Hematopoietic multipotent progenitor cell treated with erythropoietin and hydrocortisone succinate and interleukin-3 and kit ligand, for 15 days (in vitro differentiated cells): Measurements from ENCODE around the gene VPS54.
"Not testable (repeated sequence)": the region's sequence is repeated elsewhere in the genome, so short reads cannot be mapped to it uniquely, and the experiment has no call there.

ENCODE experiments used
- DNase-seq: peaks from one replicate; pipeline ENCODE4 v3.0.0-alpha.2; 2015; ENCODE audit warnings: low spot score

VPS54 gene

GRCh38 chr2:63872571-63873328, 146.5 kb downstream of the VPS54 start:
- no peak for DNase-seq

DNA sequence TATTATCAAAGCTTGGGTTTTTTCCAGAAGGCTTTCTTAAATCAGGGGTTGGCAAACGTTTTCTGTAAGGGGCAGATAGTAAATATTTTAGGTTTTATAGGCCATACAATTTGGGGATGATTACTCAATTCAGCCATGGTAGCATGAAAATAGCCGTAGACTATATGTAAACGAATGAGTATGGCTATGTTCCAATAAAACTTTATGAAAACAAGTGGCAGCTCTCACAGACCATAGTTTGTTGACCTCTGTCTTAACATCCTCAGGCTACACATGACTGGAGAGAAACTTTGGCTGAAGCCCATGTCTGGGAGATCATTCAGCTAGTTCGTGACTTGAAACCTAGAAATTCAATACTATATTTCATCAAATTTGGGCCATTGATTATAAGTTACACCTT, 147.4 kb downstream of the VPS54 start:
- DNase-seq = no peak

- DNase-seq = no peak
Measured at GRCh38 chr2:63870679-63871078, 148.5 kb downstream of the VPS54 start.

GRCh38 chr2:63866009-63866709, 153.1 kb downstream of the VPS54 start:
- no peak for DNase-seq

- no peak for DNase-seq
Measured at GRCh38 chr2:63865159-63865799, 153.9 kb downstream of the VPS54 start.

GRCh38 chr2:63863707-63864106, 155.5 kb downstream of the VPS54 start:
- DNase-seq = no peak

GRCh38 chr2:63862806-63863205, 156.4 kb downstream of the VPS54 start:
- no peak for DNase-seq

DNA sequence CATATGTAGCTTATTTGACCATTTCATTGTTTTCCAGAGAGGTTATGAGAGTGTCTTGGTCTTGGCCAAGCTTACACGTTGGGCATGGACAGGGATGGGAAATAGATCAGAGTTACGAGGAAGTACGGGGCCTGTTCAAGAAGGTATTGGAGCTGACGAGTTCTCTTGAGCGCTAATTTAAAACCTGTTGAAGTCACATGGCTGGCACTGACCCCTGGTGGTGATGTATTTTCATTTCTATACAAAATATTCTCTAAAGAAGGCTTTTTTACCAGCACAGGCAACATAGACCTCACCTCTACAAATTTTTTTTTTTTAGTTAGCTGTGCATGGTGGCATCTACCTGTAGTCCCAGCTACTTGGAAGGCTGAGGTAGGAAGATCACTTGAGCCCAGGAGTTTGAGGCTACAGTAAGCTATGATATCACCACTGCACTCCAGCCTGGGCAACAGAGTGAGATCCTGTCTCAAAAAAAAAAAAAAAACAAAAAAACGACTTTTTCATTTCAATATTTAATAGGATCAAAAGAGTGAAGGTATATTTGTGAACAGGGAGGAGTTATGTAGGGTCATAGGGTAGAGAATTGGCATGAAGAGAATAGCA, 157.9 kb downstream of the VPS54 start:
- peak; percentile 61 for DNase-seq

DNA sequence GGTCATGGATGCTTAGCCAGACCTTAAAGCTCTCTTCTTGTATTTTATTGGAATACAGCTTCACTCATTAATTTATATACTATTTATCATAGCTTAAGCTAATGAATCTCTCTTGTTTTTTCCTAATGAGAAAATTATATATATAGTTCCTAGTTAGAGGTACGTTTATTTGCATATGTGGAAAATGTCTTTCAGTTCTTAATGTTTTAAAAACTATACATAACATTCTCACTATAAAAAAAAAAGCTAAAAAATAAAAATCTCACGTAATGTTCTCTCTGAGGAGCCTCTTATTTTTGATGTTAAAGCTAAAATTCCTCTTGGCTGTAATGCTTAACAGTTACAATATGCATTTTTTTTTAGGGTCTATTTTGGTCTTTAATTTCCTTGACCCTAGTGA, 160.9 kb downstream of the VPS54 start:
- no peak for DNase-seq

- DNase-seq = no peak
Measured at GRCh38 chr2:63856303-63856603, 163.0 kb downstream of the VPS54 start.

DNA sequence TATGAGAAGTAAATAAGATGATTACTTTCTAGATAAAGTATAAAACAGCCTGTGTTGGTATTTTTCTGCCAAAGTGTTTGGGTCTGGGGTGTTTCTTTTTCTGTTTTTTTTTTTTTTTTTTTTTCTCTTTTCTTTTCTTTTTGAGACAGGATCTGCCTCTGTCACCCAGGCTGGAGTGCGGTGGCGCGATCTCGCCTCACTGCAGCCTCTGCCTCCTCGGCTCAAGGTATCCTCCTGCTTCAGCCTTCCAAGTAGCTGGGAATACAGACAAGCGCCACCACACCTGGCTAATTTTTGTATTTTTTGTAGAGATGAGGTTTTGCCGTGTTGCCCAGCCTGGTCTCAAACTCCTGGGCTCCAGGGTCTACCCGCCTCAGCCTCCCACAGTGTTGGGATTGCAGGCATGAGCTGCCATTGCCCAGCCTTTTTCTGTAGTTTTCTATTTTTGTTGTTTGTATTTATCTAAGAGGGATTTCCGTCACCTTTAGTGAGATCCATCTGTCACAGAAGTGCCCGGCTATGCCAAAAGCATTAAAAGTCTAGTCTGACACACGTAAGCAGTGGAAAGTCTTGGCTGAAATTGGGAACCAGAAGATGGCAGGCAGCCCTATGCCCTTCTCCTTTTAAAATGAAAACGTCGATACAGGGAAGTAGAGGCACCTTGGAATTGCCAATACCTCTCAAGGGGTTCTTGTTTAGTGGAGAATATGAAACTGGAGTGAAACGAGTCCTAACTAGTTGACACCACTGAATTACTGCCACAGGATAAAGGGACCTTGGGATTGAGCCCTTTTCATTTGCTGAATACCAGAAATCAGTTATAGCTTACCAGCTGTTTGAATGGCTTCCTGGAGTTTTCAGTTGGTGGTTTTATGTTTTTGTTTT, 163.6 kb downstream of the VPS54 start:
- DNase-seq = no peak

- DNase-seq = no peak
Measured at GRCh38 chr2:63853527-63854310, 165.5 kb downstream of the VPS54 start.

DNA sequence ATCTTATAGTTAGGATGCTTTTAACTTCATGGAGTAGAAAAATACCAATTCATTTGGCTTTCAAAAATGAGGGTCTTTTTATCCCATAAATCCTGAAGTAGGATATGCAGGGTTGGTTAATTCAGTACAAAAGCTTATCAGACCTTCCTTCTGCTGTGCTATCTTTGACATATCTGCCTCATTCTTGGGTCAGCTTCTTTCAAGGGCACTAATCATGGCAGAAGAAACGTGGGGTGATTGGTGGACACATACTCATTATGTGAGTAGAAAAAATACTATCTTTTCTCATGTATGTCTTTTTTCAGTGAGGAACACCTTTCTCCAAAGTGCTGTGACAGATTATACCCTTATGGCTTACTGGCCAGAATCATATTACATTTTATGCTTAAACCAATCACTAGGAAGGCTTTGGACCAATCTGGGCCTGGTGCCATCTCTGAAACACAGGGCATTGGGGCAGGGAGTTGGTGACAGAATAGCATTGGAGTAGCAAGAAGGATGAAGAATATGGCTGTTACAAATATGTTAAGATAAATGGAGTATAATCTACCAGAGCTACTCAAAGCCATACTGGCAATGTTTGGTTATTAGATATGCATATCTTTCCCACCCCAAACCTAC, 167.4 kb downstream of the VPS54 start:
- no peak for DNase-seq

- peak; percentile 12 for DNase-seq
Measured at GRCh38 chr2:63850649-63851048, 168.6 kb downstream of the VPS54 start.

DNA sequence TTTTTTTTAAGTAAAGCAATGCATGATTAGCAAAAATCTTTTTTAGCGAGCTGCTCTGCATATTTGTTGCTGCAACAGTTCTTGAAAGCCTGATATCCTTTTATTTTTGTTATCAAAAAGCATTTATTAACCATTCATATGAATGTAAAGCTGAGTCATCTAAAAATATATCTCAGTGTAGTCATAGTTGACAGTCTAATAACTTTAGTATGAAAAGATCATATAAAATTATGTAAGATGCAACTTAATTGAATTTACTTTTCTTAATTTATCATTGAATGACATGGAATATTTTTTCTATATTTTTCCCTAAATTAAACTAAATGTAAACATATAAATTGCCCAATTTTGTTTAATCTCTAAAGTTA, 169.0 kb downstream of the VPS54 start:
- DNase-seq = no peak

DNA sequence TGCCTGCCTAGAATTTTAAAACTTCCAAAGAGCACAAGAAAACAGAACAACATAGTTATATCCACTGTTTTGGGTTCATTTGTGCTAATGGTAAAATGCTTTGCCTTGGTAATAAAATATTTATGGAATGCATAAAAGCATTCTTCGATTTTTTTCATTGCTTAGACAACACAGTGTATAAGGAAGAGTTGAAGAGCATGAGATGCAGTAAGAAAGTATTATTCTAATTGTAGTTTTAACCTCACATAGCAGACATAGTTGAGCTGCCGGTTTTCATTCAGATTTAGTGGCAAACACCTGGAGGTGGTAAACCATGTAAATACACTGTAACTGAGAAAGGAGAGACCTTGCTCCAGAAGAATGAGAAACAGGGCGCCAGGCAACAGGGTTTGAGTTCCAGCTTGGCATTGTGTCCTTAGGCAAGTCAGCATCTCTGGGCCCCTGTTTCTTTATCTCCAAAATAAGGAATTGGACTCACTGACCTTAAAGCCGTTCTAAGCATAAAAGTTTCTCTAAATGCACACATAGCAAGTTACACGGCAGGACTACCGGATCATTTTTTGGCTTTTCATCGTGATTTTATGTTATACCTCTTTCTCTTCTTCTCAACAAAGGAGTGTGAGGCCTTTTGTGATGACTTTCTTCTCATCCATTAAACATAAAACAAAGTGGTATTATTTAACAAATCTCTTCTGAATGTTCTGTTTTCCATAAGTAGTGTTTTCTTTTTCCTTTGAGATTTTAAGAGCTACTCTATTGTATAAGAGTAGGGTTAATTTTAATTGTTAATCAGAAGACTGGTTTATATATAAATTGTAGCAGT, 169.6 kb downstream of the VPS54 start:
- DNase-seq = no peak

- DNase-seq = not testable (repeated sequence)
Measured at GRCh38 chr2:63847571-63847970, 171.7 kb downstream of the VPS54 start.

DNA sequence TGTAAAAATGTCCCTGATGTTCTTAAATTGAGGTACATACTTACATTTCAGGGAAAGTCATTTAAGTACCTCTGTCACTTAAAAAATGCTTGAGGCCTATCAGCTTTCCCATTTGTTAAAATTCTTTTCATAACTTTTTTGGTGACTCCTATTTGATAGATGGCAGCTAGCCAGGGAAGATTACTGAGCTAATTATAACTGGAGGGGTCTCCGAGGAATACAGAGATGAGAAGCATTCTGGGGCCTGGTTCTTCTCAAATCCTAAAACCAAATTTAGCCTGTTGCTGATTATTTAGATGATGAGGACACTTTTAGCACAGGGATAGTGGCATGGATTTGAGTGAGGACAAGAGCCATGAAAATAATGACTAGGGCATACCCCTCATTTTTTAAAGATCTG, 172.7 kb downstream of the VPS54 start:
- no peak for DNase-seq

- DNase-seq = no peak
Measured at GRCh38 chr2:63845866-63846265, 173.4 kb downstream of the VPS54 start.

DNA sequence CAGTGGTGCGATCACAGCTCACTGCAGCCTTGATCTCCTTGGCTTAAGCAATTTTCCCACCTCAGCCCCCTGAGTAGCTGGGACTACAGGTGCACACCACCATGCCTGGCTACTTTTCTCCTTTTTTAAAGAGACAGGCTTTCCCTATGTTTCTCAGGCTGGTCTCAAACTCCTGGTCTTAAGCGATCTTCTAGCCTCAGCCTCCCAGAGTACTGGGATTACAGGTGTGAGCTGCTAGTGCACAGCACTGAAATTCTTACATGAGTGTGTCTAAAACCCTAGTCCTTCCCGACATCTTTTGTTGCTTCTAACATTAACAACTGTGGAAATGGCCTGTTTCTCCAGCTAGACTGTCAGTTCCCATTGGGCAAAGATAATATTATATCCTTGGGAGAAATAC, 174.6 kb downstream of the VPS54 start:
- no peak for DNase-seq
